HEK293 (cell line): Measurements from ENCODE around the gene EVI5.

ENCODE experiments used
- CTCF ChIP-seq: fragments of 450-650 bp; formaldehyde crosslinking; IDR thresholded peaks from 2 replicates; pipeline ENCODE4 v1.5.1; 2016; ENCODE audit warnings: missing biosample characterization, missing genetic modification characterization
- SETDB1 ChIP-seq: IDR thresholded peaks from one replicate; pipeline ENCODE4 v1.6.1; 2017; ENCODE audit warnings: mild to moderate bottlenecking, low read length, moderate library complexity, mixed read lengths; ENCODE audit not compliant: insufficient read length
- YY1 ChIP-seq: fragments of 450-650 bp; formaldehyde crosslinking; IDR thresholded peaks from 2 replicates; pipeline ENCODE4 v1.5.1; 2018; ENCODE audit warnings: missing biosample characterization, missing genetic modification characterization
- ZNF10 ChIP-seq: fragments of 450-650 bp; formaldehyde crosslinking; IDR thresholded peaks from 2 replicates; pipeline ENCODE4 v1.5.1; 2017; ENCODE audit warnings: missing biosample characterization, missing genetic modification characterization

GRCh38 chr1:92752719-92753118 lies 32.2 kb downstream of the EVI5 start:
- no peak for TF ChIP-seq CTCF (tag by site-specific recombination)
- no peak for TF ChIP-seq SETDB1
- no peak for TF ChIP-seq YY1
- TF ChIP-seq ZNF10 (tag by site-specific recombination): no peak
